NCI-H1105 (cell line): Measurements from ENCODE around the gene SEPHS2.

ENCODE experiments used
- DNase-seq: peaks from one replicate; lab custom pipeline; 2025; lab: John Stamatoyannopoulos, UW

Gene SEPHS2

DNA sequence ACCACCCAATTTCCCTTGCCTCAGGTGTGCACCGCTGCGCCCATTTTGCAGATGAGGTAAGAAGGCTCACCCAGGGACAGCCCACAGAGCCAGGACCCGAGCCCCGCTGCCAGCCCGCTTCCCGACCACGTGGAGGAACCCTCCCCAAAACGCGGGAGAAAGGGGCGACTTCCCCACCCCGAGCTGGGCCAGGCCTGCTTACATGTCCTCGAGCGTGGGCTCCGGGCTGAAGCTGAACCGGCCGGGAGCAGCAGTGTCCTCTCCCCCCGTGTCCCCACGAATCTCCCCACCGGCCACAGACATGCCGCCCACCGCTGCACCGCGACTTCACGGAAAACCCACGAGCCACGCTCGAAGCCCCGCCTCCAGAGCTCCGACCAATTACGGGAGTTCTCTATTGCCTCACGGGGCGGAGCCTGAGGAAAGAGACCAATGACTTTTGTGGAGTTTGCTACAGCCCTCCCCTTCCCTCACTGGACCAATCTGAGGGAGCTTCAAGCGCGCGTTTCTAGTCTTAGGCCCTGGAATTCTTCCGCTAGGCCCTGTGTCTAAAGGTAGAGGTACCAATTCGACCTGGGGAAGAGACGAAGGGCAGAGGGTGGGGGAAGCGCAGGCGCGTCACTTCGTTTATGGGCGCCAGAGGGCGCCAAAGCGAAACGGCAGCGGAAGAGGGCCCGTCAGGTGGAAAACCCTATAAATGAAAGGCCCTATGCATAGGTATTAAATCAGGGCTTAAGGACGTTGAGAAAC lies 15.8 kb downstream of the SEPHS2 start, which contains the start of gene DCTPP1:
DCTPP1 (minus strand) TSS at position 353 of the 750 bp plus-strand sequence; CDS start at position 303, 50 bp downstream.
- DNase-seq = peak; percentile 98

DNA sequence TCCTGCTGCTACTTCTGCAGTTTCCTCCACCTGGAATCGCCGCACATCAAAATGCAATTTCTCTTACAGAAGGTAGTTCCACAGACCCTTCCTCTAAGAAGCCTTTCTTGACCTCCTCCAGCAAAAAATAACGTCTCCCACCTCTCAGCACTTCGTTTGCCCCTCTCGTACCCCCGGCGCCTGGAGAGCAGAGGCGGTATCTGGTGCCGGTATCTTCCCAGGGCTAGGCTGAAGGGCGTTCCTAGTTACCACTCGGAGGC lies 16.3 kb downstream of the SEPHS2 start:
- no peak for DNase-seq

DNA sequence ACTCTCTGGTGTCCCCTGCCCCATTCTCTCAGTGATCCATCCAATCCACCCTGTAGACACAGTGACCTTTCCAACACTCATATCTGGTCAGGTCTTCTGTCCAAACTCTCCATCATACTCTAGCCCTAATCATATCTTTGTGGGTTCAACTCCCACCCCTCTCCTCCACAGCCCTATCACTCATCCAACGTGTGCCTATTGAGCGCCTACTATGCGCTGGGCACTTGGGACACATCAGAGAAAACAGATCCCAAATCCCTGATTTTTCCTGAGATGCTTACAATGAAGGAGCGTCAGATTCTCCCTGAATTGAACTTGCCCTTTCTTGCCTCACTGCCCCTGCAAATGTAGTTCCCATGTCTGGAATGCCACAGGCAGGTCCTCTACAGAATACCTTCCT lies 17.6 kb downstream of the SEPHS2 start:
- no peak for DNase-seq

DNA sequence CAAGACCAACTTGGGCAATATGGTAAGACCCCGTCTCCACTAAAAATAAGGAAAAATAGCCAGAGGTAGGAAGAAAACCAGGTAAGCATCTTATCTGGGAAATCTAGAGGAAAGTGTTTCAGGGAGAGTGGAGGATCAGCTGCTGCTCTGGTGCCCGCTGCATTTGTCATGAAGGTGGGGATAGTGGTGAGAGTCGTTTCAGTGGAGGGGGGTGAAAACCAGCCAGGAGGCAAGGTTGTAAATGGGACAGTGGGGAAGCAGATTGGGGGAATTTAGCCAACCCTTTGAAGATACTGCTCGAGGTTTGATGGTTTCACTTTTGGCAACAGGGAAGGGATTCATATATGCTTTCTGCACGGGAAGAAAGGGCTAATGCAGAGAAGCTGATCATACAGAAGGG lies 24.7 kb downstream of the SEPHS2 start:
- no peak for DNase-seq

DNA sequence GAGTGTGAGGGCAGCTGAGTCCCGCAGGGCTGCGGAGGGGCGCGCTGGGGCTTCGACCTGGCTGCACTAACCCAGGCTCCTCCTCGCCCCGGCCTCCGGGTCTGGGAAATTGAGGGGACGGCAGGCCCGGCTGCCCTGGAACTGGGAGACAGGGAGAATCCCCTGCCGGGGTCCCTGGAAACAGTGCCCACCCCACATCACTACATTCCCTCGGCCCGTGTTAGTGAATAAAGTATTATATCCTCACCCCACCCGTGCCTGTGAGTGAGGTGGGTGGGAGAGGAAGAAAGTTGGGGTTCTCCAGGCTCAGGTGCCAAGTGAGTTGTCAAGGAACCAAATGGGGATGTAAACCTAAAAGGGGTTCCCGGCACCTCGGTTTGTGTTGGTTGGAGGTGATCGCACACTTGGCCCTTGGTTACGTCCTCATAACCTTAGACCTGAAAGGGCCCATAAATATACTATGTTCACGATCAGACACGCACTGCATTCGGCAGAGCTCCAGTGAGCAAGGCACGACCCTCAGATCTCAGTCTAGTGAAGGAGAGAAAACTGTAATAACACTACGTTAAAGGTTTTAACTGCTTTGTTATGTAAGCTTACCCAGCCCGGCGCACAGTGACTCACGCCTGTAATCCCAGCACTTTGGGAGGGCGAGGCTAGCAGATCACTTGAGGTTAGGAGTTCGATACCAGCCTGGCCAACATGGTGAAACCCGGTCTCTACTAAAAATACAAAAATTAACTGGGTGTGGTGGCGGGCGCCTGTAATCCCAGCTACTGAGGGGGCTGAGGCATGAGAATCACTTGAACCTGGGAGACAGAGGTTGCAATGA lies 27.1 kb downstream of the SEPHS2 start:
- DNase-seq = no peak

DNA sequence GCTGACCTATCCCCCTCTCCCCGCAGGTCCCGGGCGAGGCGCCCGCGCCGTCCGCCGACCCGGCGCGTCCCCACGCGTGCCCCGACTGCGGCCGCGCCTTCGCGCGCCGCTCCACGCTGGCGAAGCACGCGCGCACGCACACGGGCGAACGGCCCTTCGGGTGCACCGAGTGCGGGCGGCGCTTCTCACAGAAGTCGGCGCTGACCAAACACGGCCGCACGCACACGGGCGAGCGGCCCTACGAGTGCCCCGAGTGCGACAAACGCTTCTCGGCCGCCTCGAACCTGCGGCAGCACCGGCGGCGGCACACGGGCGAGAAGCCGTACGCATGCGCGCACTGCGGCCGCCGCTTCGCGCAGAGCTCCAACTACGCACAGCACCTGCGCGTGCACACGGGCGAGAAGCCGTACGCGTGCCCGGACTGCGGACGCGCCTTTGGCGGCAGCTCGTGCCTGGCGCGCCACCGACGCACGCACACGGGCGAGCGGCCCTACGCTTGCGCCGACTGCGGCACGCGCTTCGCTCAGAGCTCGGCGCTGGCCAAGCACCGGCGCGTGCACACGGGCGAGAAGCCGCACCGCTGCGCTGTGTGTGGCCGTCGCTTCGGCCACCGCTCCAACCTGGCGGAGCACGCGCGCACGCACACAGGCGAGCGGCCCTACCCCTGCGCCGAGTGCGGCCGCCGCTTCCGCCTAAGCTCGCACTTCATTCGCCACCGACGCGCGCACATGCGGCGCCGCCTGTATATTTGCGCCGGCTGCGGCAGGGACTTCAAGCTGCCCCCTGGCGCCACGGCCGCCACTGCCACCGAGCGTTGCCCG lies 27.9 kb downstream of the SEPHS2 start:
- DNase-seq = peak; percentile 92

DNA sequence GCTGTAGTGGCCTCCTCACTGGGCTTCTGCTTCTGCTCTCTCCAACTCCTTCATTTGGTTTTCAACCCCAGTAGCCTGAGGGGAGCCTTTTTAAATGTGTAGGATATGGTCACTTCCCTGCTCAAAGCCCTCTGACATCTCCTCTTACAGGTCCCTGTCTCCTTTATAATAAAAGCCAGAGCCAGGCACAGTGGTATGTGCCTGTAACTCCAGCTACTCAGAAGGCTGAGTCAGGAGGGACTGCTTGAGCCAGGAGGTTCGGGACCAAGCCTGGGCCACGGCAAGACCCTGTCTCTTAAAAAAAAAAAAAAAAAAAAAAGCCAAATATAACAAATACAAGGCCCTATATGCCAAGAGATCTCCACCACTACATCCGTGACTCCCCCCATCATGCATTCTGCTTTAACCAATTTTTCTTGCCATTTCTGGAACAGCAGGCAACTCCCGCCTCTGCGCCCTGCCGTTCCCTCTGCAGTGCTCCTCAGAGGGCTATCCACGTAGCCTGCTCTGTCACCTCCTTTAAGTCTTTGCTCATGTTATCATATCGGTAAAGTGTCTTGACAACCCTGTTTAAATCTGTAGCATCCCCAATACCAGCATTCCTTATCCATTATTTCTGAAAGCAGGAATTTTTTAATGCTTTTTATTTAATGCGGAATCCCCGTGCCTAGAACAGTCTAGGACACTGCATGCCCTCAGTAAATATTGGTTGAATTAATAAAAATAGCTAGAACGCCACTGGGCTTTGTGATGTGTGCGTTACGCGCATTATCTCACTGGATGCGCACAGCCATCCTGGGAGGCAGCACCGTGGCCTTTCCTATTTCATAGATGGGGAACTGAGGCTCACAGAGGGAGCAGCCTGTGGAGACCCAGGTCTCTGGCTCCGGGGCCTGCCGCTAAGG lies 28.8 kb downstream of the SEPHS2 start:
- DNase-seq = no peak

DNA sequence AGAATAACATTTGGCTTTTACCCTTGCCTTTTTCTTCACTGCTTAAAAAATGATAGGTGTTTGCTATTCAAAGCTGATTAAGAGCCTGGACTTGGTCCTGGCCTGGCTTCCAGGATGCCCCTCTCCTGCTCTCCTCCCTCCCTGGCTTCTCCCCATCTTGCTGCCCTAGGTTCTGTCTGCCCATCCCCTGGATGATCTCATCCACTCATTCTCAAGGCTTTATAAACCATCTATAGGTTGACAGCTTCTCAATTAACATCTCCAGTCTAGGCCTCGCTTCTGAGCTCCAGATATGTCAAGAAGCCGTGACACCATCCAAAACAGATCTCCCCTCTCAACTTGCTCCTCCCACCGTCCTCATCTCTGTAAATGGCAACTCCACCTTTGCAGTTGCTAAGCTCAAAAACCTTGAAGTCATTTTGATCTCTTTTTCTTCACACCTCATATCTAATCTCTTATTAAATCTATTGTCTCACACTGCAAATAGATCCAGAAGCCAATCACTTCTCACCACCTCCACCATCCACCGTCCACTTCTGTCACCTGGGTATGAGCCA lies 29.5 kb downstream of the SEPHS2 start:
- DNase-seq = no peak

DNA sequence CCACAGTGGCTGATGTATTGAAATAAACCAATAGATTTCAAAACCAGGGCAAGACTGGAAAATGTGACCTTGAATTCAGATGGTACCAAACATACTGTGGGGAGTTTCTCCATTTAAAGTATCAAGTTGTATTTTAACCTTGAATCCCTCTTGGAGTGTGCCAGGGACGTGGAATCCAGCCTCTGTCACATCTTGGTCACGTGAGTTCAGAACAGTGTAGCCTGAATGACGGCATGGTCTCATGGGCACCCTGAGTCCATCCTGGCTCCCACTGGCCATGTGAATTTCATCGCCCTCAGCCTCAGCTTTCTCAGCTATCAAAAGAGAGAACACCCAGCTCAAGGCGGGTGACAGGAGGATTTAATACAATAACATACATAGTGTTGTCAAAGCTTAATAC lies 31.5 kb downstream of the SEPHS2 start:
- no peak for DNase-seq

DNA sequence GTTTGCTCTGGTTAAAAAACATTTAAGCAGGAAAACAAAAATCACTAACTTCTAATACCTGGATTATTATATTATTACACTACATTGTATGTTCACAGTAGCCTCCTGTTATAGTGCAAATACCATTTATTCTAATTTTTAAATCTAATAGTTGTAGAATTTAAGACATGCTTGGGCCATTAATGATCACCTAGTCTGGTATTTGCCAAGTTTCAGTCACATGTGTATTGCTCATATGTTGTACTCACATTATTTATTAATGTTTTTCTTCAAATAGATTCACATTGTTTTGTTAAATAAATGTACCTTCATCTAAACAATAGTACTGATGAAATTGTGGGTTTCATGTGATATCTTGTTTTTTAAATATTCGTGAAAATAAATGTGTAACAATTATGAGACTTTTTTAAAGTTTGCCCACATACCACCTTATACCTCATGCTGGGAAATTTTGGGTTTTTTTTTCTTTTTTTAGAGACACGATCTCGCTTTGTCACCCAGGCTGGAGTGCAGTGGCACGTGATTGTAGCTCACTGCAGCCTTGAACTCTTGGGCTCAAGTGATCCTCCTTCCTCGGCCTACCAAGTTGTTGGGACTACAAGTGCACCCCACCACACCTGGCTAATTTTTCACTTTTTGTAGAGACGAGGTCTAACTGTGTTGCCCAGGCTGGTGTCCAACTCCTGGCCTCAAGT lies 32.4 kb downstream of the SEPHS2 start:
- no peak for DNase-seq

DNA sequence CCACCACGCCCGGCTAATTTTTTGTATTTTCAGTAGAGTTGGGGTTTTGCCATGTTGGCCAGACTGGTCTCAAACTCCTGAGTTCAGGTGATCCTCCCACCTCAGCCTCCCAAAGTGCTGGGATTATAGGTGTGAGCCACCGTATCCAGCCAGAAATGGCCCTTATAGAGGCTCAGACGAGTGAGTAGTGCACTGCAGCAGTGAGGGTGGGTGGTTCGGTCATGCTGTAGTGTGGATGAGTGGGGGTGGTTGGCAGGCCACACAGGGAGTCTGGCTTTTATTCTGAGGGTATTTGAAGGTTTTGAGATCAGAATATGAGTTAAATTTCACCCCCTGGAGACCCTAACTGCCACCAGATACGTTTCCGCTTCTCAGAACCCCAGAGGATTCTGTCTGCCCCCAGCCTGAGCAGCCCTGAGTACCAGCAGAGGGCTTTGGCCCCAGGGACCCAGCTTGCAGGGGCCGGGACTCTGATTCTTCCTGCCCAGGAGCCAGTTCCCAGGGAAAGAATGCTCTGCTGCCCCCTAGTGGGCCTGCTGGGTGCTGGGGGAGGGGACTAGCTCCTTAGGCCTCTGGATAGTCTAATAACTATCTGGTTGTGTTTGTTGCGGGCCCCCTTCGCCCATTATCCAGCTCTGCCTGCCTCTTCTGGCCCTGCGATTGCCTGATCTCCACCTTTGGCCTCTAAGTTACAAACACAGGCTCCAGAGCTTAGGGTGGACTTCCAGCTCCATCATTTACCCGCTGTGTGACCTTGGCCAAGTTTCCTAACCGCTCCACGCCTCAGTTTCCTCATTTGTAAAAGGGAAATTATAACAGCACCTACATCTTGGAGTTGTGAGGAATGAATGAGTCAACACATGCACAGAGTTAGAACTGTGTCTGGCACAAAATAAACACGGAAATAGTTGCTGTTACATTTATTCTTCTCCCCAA lies 36.3 kb downstream of the SEPHS2 start:
- DNase-seq = peak; percentile 78

DNA sequence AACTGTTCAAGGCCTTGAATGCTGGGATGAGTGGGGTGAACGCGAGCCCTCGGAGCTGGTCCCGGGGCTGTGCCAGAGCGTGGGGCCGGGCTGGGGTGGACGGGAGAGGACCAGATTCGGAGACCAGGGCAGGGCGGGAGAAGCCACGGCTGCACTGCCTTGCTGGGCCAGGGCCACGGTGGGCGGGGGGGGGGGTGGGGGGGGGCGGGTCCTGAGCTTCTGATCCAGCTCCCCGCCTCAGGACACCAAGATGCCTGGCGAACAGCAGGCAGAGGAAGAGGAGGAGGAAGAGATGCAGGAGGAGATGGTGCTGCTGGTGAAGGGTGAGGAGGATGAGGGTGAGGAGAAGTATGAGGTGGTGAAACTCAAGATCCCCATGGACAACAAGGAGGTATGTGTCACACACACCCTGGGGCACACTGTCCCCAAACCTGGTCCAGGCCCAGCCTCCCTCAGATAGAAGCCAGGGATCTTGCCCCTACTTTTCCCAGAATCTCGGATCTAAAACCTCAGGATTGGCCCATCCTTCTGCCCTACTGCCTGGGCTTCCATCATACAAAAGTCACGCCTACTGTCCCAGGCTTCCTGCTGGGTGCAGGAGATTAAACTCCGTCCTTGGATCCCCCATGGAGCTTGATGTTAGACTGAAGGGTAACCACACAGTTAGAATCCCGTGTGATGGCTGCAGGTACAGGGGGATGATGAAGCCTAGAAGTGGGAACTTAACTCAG lies 37.7 kb downstream of the SEPHS2 start:
- no peak for DNase-seq

DNA sequence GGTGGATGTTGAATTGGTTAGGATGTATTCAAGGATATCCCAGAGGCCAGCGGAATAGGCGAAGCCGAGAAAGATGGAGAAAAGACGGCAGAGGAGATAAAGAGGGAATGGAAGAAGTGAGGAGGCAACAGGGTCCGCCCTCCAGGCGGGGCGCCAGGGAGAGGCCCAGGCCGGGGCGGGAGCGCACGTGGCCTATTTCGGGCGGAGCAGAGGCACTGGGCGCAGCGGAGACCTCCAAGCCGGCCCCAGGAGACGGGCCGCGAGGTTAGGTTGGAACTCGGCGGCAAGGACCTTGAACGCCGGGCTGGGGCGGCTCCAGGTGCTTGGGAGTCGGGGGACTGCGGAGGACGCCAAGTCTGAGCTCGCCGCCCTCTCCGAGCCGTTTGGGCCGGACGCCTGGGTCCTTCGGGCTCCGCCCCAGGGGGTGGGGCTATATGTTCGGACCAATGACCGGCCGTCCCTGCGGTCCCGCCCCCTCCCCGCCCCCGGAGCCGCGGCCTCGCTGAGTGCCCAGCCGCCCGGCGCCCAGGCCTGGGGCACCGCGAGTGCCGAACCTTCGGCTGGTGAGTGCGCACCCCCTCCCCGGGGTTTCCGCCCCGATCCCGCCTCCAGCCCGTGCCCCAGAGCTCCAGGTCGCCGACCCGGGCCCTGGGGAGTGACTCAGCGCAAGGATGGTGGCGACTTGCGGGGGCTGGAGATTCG lies 38.4 kb downstream of the SEPHS2 start, which contains the start of gene ZNF771:
ZNF771 (plus strand) TSS at position 505 of the 702 bp plus-strand sequence. CDS start 448 bp downstream, outside the sequence.
- peak; percentile 86 for DNase-seq

DNA sequence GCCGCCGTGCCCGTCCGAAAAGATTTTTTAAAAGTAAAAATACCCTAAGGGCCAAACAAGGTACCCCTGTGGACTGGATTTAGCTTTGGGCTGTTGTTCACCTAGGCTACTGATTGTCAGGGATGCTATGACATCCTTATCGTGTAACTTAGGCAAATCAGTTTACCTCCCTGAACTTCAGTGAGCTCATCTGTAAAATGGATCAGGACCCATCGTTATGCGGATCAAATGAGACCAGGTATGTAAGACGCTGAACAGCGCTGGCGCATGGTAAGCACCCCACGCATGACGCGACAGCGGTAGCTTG lies 38.9 kb downstream of the SEPHS2 start:
- DNase-seq = no peak

DNA sequence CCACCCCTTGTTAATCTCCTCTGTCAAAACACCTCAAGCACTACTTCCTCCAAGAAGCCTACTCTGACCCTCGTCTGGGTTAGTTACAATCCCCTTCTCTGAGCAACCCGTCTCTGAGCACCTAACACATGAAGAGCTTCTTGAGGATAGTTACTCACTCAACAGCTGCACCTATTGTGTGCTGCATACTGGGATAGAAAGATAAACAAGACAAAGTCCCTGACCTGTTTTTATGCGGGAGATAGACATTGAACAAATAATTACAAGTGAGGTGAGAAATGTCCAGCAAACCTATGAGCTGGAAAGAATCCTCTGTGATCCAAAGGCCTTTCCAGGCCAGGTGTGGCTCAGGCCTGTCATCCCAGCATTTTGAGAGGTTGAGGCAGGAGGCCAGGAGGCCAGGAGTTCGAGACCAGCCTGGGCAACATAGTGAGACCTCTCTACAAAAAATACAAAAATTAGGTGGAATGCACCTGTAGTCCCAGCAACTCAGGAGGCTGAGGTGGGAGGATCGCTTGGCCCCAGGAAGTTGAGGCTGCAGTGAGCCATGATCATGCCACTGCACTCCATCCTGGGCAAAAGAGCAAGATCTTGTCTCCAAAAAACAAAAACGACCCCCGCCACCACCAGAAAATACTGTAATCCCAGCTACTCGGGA lies 43.8 kb downstream of the SEPHS2 start:
- DNase-seq = no peak

DNA sequence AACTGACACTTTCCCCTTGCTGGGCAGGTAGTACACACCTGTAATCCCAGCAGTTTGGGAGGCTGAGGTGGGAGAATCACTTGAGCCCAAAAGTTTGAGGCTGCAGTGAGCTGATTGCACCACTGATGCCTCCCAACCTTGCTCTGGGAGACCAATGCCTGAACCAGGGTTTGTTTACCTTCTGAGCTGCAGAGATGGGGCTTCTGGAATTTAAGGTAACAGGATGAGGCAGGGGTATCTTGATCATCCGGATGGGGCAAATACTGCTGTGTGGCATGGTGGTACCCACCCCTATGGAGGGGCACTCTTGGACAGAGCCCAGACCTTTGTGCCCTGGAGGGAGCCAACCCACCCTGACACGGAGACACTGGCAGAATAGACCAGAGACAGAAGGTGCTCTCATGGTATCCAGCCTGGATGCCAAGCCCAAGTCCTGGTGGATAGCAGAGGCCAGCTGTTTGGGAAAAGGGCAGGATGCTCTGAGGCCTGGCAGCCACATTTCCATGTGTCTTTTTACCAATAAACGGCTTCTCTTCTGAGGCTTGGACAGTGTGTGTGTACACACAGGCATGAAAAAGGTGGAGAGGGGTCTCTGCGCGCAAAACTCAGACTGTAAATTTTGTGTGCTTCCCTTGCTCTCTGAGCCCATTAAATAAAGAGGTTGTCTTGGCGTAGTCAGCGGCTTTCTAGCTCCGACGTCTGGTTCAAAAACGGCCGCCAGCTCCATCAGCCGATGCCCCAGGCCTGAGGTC lies 46.1 kb downstream of the SEPHS2 start:
- no peak for DNase-seq
